ENCODE data around the gene NOS3. TPM values are rescaled to one million over a fixed set of nuclear protein-coding genes. Genes with fewer than 3 reads are reported as not detected.

Gene NOS3
- total and polyA plus RNA-seq, 9 of the 15 experiments (the other 6 are each of a cell fraction or from before 2014, with no cell fraction given): 1.1 to 121 (median 23.6) TPM

- TF ChIP-seq, protein P1, sequence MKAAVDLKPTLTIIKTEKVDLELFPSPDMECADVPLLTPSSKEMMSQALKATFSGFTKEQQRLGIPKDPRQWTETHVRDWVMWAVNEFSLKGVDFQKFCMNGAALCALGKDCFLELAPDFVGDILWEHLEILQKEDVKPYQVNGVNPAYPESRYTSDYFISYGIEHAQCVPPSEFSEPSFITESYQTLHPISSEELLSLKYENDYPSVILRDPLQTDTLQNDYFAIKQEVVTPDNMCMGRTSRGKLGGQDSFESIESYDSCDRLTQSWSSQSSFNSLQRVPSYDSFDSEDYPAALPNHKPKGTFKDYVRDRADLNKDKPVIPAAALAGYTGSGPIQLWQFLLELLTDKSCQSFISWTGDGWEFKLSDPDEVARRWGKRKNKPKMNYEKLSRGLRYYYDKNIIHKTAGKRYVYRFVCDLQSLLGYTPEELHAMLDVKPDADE (conservative IDR thresholded peaks at IDR 0.05; ENCODE audit: control insufficient read depth, low read depth, low read length): peak; percentile 90
- TF ChIP-seq PCBP1 (IDR thresholded peaks at IDR 0.05; ENCODE audit: low read depth, low read length, poor library complexity, severe bottlenecking): peak; percentile 38
- no peak for TF ChIP-seq ZNF274 (IDR thresholded peaks at IDR 0.05; ENCODE audit: borderline replicate concordance, low read depth, low read length)
- peak; percentile 52; the same call in 1 of the 2 replicates for TF ChIP-seq ZEB2 (IDR thresholded peaks at IDR 0.05)
- TF ChIP-seq THRAP3 (IDR thresholded peaks at IDR 0.05; ENCODE audit: borderline replicate concordance): no peak
- TF ChIP-seq CHD7 (IDR thresholded peaks at IDR 0.05; ENCODE audit: low read depth, low read length): no peak
- TF ChIP-seq ZNF24 (IDR thresholded peaks at IDR 0.05): no peak; the same call in 1 of the 2 replicates
- no peak for TF ChIP-seq POLR2AphosphoS2 (IDR thresholded peaks at IDR 0.05; ENCODE audit: low read length)
- no peak for TF ChIP-seq ZBTB34 (CRISPR knock-in tag; IDR thresholded peaks at IDR 0.05)
- TF ChIP-seq FOXK2 (conservative IDR thresholded peaks at IDR 0.05 in 1 of 2, IDR thresholded peaks at IDR 0.05 in 1 of 2; ENCODE audit: low read depth in 2 of 2): peak; percentile 45 to 64; a peak in 2 of 4 replicates
- peak; percentile 76 for TF ChIP-seq MYC (IDR thresholded peaks at IDR 0.05; ENCODE audit: low read depth, low read length)
- no peak; the same call in 1 of the 2 replicates for TF ChIP-seq MYC (CRISPR knock-in tag; IDR thresholded peaks at IDR 0.05; ENCODE audit: borderline replicate concordance, low read depth)
- no peak for TF ChIP-seq ZNF445 (CRISPR knock-in tag; IDR thresholded peaks at IDR 0.05; ENCODE audit: low read depth)
- TF ChIP-seq RB1 (IDR thresholded peaks at IDR 0.05; ENCODE audit: low read depth): peak; percentile 88
- no peak for TF ChIP-seq NFIX (CRISPR knock-in tag; IDR thresholded peaks at IDR 0.05; ENCODE audit: low read depth)
These were observed 27.2 kb downstream of the NOS3 start (continued) for GRCh38 chr7:151017953-151018420.

Data from K562 (cell line).